ENCODE results near the gene ZDHHC18.
"Not testable (repeated sequence)": the region's sequence is repeated elsewhere in the genome, so short reads cannot be mapped to it uniquely, and the experiment has no call there.

Gene ZDHHC18

DNA sequence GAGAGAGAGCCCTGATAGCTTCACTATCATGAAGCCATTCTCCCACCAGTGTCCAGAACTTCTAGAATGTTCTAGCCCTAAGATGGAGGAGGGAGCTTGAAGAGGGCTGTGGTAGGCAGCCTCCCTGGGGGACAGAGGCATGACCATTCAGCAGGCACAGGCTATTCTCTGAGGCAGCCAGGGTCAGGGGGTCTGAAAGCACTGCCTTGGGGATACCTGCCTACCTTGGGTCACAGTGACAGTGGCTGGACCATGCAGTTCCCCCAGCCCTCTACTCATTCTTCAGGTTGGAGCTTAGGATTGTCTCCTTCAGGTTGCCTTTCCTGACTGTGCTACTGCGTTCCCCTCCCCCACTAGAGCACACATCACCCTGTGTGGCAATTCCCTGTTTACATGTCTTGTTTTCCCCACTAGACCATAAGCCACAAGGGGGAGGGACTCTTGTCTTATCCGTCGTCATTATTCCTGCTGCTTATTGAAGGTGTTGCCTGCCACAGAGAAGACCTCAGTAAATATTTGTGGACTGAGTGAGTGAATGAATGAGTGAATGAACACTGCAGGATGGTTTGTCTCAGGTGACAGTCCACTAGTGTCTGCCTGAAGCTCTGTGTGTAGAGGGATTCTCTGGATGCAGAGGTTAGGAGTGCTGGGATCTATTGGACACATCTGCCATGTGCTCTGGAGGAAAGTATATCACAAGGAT lies 5.2 kb downstream of the ZDHHC18 start:
- Histone ChIP-seq H3K27me3 (no peaks in the 10 kb centered on the region), H3K36me3 (peaks cover 71% of the 10 kb centered on the region), H3K9me3 (no peaks in the 10 kb centered on the region), H3K4me2 (no peak overlapping the region; the same call in 1 of the 2 replicates), H3K27ac (0 out of 2 replicates have a peak overlapping the region, but pooled peaks have one; percentile 29), H3K4me1 (peaks cover 67% of the 10 kb centered on the region), H3K9ac (peak overlapping the region; percentile 25; the same call in 1 of the 2 replicates), H4K20me1 (peaks cover 61% of the 10 kb centered on the region), H3K4me3 (no peak overlapping the region)
- no peak for TF ChIP-seq Cebpa-rat (IDR thresholded peaks at IDR 0.05)

DNA sequence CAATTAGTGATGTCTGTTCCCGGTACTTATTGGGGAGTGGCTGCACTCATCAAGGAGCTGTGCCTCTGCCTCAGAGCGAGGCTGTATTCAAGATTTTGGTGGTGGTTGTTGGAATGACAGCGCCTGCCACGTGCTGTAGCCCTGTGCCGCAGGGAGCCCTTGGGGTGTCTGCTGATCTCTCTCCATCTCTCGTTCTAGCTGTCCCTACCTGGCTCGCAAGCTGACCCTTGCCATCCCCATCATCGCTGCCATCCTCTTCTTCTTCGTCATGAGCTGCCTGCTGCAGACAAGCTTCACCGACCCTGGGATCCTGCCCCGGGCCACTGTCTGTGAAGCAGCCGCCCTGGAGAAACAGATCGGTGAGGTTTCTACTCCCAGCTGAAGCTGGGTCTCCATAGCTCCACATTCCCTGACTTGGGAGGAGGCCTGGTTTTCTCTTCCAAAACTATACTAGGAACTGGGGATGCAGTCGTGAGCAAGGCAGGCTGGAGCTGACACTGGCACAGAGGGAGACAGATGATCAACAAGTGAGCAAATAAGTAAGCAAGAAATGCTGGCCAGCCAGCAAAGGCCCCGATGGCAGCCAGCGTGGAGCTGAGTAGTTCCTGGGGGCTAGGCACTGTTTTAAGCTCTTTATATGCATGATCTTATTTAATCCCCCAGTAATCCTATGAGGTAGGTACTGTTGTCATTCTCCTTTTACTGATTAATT lies 5.9 kb downstream of the ZDHHC18 start:
- H3K4me1 ChIP-seq: peaks cover 65% of the 10 kb centered on the region
- no peak overlapping the region for H3K4me3 ChIP-seq
- no peaks in the 10 kb centered on the region for H3K27me3 ChIP-seq
- H3K9ac ChIP-seq: peak overlapping the region; percentile 25; the same call in 1 of the 2 replicates
- H3K27ac ChIP-seq: no peak overlapping the region
- no peaks in the 10 kb centered on the region for H3K9me3 ChIP-seq
- peak overlapping the region; percentile 88 for H3K4me2 ChIP-seq
- peaks cover 58% of the 10 kb centered on the region for H4K20me1 ChIP-seq
- no peak for TF ChIP-seq Cebpa-rat (IDR thresholded peaks at IDR 0.05)
- H3K36me3 ChIP-seq: peaks cover 74% of the 10 kb centered on the region

DNA sequence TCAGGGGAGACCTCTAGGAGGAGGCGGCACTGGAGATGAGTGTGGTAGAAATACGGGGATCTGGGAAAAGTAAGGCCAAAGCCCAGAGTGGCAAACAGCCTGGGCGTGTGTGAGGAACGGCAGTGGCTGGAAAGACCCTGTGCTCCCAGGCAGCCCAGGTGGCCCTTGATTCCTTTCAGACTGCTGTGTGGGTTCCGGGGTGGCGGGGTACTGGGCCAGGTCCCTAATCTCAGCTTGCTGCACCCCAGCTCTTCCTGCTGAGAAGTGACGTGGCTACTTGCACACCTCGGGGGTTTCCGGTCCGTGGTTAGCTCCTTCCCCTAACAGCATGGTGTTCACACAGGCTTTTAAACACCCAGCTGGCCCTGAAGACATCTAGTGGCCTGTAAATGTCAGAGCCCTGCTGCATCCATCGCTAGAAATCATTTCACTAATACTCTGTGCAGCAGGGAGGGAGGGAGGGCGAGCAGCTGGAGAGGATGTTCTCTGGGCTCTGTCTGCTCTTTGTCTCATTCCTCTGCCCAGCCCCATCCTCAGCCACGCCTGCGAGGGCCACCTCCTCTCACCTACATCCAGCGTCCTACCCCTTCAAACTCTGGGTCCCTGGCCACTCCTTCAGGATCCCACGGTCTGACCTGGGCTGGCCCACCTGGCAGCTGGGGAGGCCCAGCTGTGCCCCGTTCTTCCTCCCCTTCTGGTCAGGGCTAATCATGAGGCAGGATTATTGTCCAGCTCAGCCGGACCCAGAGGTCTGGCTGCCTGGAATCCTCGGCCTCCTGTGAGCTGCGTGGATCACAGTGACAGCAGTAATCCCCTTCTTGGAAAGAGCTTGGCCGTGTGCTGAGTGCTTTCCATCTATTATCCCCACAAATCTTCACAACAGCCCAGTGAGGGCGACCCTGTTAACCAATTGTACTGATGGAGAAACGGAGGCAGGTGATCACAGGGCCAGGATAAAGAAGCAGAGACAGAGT lies 7.2 kb downstream of the ZDHHC18 start:
- H4K20me1 ChIP-seq: peaks cover 52% of the 10 kb centered on the region
- no peaks in the 10 kb centered on the region for H3K9me3 ChIP-seq
- peak overlapping the region; percentile 88 for H3K4me2 ChIP-seq
- peak overlapping the region; percentile 68 for H3K9ac ChIP-seq
- no peaks in the 10 kb centered on the region for H3K27me3 ChIP-seq
- H3K36me3 ChIP-seq: peaks cover 87% of the 10 kb centered on the region
- peak overlapping the region; percentile 82 for H3K27ac ChIP-seq
- H3K4me1 ChIP-seq: peaks cover 53% of the 10 kb centered on the region
- no peak for TF ChIP-seq Cebpa-rat (IDR thresholded peaks at IDR 0.05)
- H3K4me3 ChIP-seq: no peak overlapping the region

DNA sequence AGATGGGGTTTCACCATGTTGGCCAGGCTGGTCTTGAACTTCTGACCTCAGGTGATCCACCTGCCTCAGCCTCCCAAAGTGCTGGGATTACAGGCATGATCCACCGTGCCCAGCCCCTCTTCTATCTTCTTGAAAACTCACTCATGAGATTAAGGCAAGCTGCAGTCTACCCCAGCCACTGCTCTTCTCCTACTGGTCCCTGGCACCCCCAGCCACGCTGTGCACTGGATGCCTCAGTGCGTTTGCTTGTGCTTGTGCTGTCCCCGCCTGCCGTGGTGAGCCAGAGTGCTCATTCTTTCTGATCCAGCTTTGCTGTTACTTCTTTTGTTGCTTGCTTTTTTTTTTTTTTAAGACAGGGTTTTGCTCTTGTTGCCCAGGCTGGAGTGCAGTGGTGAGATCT lies 11.2 kb downstream of the ZDHHC18 start:
- H4K20me1 ChIP-seq: peaks cover 25% of the 10 kb centered on the region

DNA sequence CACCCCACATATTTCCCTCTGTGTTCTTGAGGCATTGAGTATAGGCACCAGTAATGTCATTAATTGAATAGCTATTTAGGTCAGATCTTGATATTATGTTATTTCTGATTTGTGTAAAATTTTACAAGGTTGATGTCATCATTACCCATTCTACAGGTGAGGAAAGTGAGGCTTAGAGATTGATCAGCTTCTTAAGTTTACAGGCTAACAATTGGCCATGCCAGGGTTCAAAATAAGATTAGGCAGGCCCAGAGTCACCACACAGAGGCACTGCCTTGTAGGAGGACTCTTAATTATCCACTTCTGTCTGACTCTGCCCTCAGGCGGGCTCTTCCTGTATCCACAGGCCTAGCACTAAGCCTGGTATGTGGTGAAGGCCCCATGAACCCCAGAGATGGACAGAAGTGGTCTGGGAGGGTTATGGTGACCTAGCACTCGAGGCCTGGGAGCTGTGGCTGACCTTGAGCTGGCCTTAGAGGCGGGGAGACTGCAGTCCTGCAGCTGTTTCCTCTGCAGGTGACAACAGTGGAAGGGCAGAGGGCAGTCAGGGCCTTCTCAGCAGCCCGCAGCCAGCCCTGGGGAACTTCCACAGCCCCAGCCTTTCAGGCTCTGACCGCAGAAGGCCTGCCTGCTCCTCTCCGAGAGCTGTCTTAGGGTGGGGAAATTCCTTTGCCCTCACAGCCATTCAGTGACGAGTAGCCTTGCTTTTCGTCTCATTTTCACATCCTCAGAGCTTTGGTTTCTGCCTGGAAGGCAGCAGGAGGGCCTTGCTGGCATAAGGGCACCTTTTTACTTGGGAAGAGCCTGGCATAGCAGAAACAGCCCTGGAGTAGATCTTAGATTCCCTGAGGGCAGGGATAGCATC lies 12.2 kb downstream of the ZDHHC18 start:
- Histone ChIP-seq H3K36me3 (peaks cover 95% of the 10 kb centered on the region), H3K4me2 (no peak overlapping the region), H3K27me3 (no peaks in the 10 kb centered on the region), H4K20me1 (peaks cover 16% of the 10 kb centered on the region), H3K27ac (no peak overlapping the region), H3K4me1 (peaks cover 11% of the 10 kb centered on the region), H3K9ac (peak overlapping the region; percentile 38; the same call in 1 of the 2 replicates), H3K4me3 (no peak overlapping the region), H3K9me3 (no peaks in the 10 kb centered on the region)
- TF ChIP-seq Cebpa-rat (IDR thresholded peaks at IDR 0.05): no peak

More for the DNA sequence above, 11.2 kb downstream of the ZDHHC18 start:
- H3K9ac ChIP-seq, H3K9me3 ChIP-seq, H3K4me2 ChIP-seq, H3K27ac ChIP-seq, H3K27me3 ChIP-seq, H3K4me3 ChIP-seq: not testable (repeated sequence)
- Histone ChIP-seq H3K4me1 (peaks cover 21% of the 10 kb centered on the region), H3K36me3 (peaks cover 92% of the 10 kb centered on the region)

DNA sequence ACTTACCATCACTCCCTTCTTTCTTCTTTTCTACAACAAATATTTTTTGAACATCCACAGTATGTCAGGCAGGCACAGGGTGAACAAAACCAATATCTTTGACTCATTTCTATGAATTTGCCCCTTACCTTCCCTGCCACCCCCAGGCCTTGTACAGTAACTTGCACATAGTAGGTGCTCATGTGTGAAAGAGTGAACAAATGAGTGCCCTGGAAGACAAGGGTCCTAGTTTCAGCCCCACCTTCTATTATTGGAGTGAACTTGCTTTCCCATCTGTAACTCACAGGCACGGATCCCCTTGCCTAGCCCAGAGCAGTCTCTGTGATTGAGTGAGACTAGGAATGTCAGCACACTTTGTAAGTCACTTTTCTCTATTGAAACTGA lies 12.8 kb downstream of the ZDHHC18 start:
- no peak overlapping the region for H3K4me3 ChIP-seq
- H3K9ac ChIP-seq: peak overlapping the region; percentile 38; the same call in 1 of the 2 replicates
- no peak for TF ChIP-seq Cebpa-rat (IDR thresholded peaks at IDR 0.05)
- H3K4me1 ChIP-seq: peaks cover 5% of the 10 kb centered on the region
- peaks cover 16% of the 10 kb centered on the region for H4K20me1 ChIP-seq
- no peaks in the 10 kb centered on the region for H3K9me3 ChIP-seq
- no peaks in the 10 kb centered on the region for H3K27me3 ChIP-seq
- H3K4me2 ChIP-seq: no peak overlapping the region
- H3K27ac ChIP-seq: no peak overlapping the region
- H3K36me3 ChIP-seq: peaks cover 96% of the 10 kb centered on the region

DNA sequence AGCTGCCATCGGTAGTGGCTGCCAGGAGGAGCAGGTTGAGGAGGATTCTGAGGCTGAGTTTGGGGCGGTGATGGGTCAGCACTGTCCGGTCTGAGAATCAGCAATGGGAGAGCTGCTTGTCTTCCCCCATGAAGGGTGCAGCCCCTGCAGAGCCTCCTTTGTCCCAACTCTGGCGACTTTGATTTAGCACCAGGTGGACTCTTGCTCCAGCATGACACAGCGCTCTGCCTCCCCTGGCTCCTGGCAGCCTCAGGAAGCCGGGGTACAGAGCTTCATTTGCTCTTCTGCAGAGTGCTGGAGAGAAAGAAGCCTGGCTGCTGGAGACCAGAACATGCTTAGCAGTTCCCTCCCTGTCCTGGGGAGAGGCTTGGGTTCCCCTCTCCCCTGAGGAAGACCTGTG lies 13.3 kb downstream of the ZDHHC18 start:
- H3K27me3 ChIP-seq: no peaks in the 10 kb centered on the region
- H3K9me3 ChIP-seq: no peaks in the 10 kb centered on the region
- H3K4me1 ChIP-seq: peaks cover under 1% of the 10 kb centered on the region; the same call in 1 of the 2 replicates
- H4K20me1 ChIP-seq: peaks cover 21% of the 10 kb centered on the region
- H3K36me3 ChIP-seq: peaks cover 96% of the 10 kb centered on the region
- H3K27ac ChIP-seq: no peak overlapping the region
- no peak overlapping the region for H3K4me2 ChIP-seq
- 0 out of 2 replicates have a peak overlapping the region, but pooled peaks have one; percentile 38 for H3K9ac ChIP-seq
- TF ChIP-seq Cebpa-rat (IDR thresholded peaks at IDR 0.05): no peak
- no peak overlapping the region for H3K4me3 ChIP-seq

DNA sequence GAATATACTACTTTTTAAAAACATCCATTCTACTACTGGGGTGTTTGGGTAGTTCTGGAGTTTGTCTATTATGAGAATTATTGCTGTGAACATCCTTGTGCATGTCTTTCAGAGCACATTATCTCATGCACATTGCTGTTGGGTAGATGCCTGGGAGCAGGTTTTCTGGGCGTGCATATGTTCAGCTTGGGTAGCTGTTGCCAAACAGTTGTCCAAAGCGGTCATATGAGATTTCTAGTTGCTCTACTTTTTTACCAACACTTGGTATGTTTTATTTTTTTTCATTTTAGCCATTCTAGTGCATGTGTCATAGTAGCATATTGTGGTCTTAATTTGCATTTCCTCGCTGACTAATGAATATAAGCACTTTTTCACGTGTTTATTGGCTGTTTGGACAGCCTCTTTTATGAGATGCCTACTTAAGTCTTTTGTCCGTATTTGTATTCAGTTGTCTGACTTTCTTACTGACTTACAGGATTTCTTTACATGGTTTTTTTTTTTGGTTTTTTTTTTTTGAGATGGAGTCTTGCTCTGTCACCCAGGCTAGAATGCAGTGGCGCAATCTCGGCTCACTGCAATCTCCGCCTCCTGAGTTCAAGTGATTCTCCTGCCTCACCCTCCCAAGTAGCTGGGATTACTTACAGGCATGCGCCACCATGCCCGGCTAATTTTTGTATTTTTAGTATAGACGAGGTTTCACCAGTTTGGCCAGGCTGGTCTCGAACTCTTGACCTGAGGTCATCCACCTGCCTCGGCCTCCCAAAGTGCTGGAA lies 18.1 kb downstream of the ZDHHC18 start:
- Histone ChIP-seq H3K36me3 (peaks cover 88% of the 10 kb centered on the region), H3K9me3 (no peaks in the 10 kb centered on the region), H3K27ac (no peak overlapping the region), H4K20me1 (peaks cover 19% of the 10 kb centered on the region), H3K9ac (no peak overlapping the region), H3K4me1 (no peaks in the 10 kb centered on the region), H3K27me3 (no peaks in the 10 kb centered on the region), H3K4me3 (no peak overlapping the region), H3K4me2 (no peak overlapping the region)
- no peak for TF ChIP-seq Cebpa-rat (IDR thresholded peaks at IDR 0.05)

DNA sequence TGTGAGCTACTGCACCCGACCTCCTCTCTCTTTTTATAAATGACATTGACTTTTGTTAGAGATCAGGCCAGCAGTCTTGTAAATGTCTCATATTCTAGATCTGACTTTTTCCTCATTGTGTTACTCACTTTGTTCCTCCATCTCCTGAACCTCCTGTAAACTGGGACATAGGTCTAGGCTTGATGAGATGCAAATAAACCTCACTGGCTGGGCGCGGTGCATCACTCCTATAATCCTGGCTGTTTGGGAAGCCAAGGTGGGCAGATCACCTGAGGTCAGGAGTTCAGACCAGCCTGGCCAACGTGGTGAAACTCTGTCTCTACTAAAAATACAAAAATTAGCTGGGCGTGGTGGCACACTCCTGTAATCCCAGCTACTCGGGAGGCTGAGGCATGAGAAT lies 21.3 kb downstream of the ZDHHC18 start:
- H3K4me1 ChIP-seq, H3K9ac ChIP-seq, H3K27ac ChIP-seq, H3K27me3 ChIP-seq, H3K4me2 ChIP-seq, H3K4me3 ChIP-seq, H3K9me3 ChIP-seq: not testable (repeated sequence)
- Histone ChIP-seq H3K36me3 (peaks cover 88% of the 10 kb centered on the region), H4K20me1 (peaks cover 22% of the 10 kb centered on the region)

All from BLaER1 (cell line).